ENCODE data around the gene SLC19A1.

SLC19A1 gene

GRCh38 chr21:45461806-45462341 is 80.4 kb downstream of the SLC19A1 start:
- no peak for DNase-seq

GRCh38 chr21:45461369-45461750 is 80.9 kb downstream of the SLC19A1 start:
- no peak for DNase-seq

GRCh38 chr21:45460611-45461368 is 81.5 kb downstream of the SLC19A1 start:
- DNase-seq, result no peak

GRCh38 chr21:45460011-45460565 is 82.2 kb downstream of the SLC19A1 start:
- no peak for DNase-seq

- DNase-seq, result no peak
These were observed 82.8 kb downstream of the SLC19A1 start for GRCh38 chr21:45459171-45460010.

GRCh38 chr21:45458281-45459170 is 83.7 kb downstream of the SLC19A1 start:
- no peak for DNase-seq

GRCh38 chr21:45457832-45458172 is 84.4 kb downstream of the SLC19A1 start:
- no peak for DNase-seq

GRCh38 chr21:45457161-45457831 is 84.9 kb downstream of the SLC19A1 start:
- no peak for DNase-seq

- DNase-seq, result no peak
These were observed 85.6 kb downstream of the SLC19A1 start for GRCh38 chr21:45456584-45457160.

- no peak for DNase-seq
These were observed 86.3 kb downstream of the SLC19A1 start for GRCh38 chr21:45455674-45456583.

- DNase-seq, result no peak
These were observed 87.1 kb downstream of the SLC19A1 start for GRCh38 chr21:45454926-45455673.

GRCh38 chr21:45454060-45454925 is 87.9 kb downstream of the SLC19A1 start:
- no peak for DNase-seq

GRCh38 chr21:45453308-45453950 is 88.8 kb downstream of the SLC19A1 start:
- no peak for DNase-seq

- DNase-seq, result no peak
These were observed 89.4 kb downstream of the SLC19A1 start for GRCh38 chr21:45452696-45453307.

GRCh38 chr21:45451771-45452182 is 90.5 kb downstream of the SLC19A1 start:
- DNase-seq, result no peak

GRCh38 chr21:45451091-45451740 is 91.0 kb downstream of the SLC19A1 start:
- DNase-seq, result no peak

GRCh38 chr21:45450423-45451090 is 91.7 kb downstream of the SLC19A1 start:
- no peak for DNase-seq

All from 8988T (cell line).